DMS53 treated with DMSO at 0.1 percent for 48 hours (cell line): ENCODE results near the gene CHN1.
A peak's percentile ranks its signal among the peaks of the same experiment; 100 is the strongest.

Experiments used
- DNase-seq: peaks from one replicate; lab custom pipeline; 2025; ENCODE audit not compliant: unreplicated experiment; lab: John Stamatoyannopoulos, UW

Gene CHN1, protein sequence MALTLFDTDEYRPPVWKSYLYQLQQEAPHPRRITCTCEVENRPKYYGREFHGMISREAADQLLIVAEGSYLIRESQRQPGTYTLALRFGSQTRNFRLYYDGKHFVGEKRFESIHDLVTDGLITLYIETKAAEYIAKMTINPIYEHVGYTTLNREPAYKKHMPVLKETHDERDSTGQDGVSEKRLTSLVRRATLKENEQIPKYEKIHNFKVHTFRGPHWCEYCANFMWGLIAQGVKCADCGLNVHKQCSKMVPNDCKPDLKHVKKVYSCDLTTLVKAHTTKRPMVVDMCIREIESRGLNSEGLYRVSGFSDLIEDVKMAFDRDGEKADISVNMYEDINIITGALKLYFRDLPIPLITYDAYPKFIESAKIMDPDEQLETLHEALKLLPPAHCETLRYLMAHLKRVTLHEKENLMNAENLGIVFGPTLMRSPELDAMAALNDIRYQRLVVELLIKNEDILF

DNA sequence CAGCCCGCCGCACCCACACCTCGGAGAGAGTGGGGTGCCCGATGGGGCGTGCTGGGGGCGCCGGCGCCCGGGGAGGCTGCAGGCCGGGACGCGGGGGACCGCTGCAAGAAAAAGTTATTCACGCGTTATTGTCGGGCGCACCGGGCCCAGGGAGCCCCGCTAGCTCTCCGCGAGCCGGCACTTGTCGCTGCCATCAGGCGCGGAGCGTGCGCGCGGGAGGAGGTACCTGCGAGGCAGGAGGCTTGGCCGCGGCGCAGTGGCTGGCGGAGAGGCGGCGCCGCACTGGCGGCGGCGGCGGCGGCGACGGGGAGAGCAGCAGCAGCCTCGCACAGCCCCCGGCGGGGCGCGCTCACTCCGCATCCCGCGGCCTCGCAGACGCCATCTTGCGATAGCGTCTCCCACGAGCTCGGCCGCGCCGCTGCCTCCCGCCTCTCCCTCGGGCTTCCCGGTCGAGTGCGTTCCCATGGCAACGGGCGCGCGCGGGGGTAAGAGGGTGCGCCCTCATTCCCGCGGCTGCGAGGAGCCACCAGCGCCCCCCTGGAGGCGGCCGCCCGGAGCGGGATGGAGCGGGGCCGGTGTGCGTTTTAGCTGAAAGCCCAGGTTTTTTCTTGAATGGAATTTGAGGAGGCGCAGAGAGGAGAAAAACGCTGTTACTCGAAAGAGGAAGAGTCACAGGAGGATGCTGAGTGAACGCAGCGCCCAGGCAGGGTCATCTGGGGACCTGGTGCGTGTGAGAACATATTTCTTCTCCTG lies at the start of gene CHN1:
Gene CHN1, minus strand, starts transcription at position 402 of the 753 bp plus-strand sequence. CDS start 469 bp downstream, outside the sequence.
- peak; percentile 73 for DNase-seq

DNA sequence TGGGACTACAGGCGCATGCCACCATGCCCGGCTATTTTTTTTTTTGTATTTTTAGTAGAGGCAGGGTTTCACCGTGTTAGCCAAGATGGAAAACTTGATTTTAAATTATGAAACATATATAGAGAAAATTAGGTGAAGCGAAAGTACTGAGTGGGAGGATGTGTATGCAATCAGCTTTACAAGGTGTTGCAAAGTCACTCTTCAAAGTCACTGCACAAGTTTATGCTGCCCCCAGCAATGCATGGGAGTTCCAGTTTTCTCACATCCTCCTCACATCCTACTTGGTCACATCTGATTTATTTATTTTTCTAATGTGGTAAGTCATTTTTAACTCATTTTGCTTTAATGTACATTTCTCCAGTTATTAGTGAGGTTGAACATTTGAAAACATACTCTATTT lies 49.2 kb upstream of the CHN1 start:
- no peak for DNase-seq

DNA sequence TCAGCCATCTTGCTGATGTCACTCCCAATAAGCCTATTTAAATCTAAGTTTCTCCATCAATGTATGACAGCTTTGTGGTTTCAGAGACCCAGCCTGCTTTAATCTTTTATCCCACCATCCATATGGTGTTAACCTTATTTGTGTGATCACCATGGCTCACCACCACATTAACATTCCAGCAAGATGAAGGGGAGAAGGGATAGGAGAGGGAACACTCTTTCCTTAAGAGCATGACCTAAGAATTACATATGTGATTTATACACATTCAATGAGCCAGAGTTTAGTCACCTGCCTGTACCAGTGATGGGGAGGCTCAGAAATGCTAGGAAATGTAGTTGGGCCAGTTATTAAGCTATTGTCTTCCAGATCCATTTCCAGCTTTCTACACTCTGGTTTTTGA lies 44.5 kb upstream of the CHN1 start:
- DNase-seq = no peak

DNA sequence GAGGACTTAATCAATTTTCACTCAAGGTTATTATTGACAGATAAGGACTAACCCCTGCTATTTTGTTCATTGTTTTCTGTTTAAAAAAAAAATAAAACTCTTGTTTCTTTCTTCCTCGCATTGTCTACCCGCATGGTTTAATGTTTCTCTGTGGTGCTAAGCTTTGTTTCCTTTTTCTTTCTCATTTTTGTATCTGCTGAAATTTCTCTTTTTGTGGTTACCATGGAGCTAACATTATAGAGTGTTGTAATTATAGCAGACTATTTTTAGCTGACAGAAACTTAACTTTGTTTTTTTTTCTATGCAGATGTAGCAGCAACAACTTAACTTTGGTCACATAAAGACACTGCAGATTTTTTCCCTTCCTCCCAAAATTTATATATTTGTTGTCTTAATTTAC lies 43.1 kb upstream of the CHN1 start:
- no peak for DNase-seq

DNA sequence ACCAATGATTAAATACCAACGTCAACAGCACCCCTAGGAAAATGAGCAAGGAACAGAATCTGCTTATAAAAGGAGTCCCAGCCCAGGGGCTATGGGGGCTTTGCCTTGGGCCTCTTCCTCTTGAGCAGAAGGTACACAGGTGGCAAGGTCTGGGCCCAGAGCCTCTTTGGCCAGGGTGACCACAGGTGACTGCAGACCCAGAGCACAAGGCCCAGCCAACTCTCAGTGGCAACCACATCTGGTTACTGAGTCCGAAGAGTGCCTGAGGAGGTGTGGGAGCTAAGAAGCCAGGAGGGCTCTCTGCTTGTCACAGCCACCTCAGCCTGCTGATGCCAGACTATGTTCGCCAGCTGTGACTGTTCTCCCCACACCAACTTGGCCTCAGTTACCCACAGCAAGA lies 34.3 kb upstream of the CHN1 start:
- DNase-seq = no peak

DNA sequence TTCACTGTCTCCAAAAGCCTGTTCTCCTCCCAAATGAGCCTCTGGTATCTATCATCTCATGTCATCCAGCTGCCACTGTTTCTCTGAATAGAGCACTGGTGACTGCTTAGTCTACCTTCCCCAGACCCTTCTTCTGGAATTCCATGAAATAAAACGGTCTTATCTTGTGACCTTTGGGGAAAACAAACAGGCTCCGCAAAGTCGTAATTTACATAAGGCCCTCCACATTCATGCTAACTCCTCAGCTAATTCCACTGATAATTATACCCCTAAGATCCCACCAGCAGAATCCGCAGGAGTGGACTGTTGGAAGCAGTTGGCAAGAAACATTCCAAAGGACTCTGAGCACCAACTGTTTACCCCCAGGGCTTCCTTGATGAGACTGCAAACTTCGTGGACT lies 33.9 kb upstream of the CHN1 start:
- no peak for DNase-seq

DNA sequence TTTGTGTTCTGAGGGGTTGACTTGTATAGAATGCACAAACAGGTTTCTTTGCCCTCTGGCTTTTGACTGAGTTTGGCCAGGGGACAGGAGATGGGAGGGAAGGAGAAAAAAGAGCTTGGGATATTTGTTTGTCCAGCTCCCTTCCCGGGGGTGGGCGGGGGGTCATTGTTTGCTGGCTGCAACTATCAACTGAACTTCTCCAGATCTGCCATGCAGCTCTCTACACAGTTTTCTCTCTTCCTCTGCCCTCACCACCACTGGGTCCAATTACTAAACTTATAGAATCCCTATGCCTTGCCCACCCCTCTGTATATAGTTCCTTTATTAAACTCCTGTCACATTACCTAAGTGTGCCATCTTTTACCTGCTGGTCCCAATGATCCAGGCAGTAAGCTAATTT lies 32.8 kb upstream of the CHN1 start:
- no peak for DNase-seq

DNA sequence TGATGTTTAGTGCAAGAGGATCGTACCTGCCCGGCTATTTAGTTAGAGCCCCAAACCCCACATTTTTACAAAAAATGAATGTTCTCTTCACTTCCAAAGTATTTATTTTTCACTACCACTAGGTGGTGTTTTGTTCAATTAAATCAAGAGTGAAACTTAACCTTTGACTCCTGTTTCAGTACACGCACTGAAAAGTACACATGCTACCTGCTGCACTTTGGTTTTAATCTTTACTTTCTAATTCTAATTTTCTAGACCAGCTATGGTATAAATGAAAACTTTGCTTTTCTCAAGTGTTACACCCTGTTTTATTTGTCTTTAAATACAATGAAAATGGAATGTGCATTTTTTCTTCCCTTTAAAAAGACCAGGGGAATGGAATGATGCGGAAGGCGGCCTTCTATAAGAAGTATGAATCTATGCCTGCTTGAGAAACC lies 31.4 kb upstream of the CHN1 start:
- DNase-seq = peak; percentile 84

DNA sequence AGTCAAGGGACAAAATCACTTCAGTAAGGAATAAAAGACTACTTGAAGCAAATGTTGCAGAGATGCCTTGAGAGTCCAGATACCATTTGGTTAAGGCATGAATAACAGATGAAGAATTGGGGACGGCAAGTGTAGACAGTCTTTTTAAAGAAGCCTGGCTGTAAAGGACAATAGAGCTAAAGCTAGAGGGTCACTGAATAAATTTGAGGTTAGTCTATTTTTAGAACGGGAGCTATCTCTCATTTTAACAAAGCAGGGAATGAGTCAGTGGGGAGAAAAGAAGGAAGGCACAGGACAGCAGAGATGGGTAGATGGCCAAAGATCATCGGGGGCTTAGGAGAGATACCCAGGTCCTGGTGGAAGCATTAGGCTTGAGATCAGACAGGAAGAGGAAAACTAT lies 30.6 kb upstream of the CHN1 start:
- DNase-seq = no peak

DNA sequence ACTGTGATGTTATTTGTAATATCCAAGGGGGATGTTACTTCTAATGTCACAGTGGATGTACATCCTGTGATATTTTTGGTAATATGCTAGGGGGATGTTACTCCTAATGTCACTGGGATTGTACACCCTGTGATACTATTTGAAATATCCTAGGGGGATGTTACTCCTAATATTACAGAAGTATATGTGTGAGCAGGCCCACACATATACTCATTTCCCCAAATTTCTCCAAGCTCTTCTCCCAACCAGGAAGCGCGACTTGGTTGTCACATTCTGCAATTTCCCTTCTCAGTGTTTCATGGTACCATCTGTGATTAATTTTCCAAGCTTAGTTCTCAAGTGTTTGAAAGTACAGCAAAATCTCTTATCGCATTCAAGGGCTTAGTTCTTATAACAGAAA lies 29.5 kb upstream of the CHN1 start:
- DNase-seq = no peak

DNA sequence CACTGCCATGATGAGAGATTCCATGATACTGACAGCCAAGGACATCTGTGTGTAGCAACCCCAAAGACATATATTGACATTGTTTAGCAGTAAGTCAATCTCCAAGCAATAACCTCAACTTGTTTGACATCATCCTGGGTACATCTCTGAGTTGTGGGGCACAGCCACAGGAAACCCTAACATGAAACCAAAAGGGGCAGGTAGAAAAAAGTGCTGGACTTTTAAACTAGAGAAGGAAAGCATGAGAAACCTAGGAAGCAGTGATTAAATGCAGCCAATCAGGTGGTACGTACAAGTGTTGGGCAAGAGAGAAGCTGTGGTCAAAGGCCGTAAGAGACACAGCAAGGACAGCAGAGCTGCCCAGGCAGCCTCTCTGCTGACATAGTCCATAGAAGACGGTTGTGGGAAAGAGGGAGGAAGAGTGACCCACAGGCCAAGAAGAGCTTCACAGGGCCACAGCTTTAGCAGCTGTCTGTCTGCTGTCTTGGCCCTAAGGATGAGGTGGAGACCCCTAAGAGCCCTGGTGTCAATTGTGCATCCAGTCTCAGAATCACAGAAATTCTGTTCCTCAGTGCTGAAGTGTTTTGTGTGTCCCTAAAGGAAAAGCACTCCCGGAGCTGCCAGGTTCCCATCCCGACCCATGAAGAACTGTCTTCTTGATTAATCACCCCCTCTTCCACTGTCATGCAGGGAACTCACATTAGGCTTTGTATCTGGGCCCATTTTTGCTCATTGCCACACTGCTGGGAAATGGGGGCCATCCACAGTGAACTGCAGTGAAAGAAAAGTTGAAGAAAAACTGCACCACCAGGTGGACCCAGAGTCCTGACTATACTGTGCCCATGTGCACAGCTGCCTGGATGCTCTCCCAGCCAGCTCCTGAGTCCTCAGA lies 25.4 kb upstream of the CHN1 start:
- peak; percentile 45 for DNase-seq

DNA sequence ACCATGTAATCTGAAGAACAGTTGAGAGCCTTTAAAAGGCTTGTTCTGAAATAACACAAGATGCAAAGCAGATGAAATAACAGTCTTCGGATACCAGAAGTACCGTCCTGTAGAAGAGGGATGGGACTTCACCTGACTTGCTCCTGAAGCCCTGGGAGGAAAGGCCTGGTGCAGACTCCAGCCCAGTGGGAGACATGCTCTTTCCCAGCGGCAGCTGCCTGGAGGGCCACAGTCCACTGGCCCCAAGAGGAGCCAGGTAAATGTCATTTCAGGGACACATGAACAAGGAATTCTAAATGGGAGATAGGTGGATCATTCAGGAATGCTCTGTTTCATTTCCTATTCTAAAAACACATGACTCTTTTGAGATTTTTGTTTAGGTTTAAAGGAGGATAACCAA lies 22.6 kb upstream of the CHN1 start:
- DNase-seq = peak; percentile 26

DNA sequence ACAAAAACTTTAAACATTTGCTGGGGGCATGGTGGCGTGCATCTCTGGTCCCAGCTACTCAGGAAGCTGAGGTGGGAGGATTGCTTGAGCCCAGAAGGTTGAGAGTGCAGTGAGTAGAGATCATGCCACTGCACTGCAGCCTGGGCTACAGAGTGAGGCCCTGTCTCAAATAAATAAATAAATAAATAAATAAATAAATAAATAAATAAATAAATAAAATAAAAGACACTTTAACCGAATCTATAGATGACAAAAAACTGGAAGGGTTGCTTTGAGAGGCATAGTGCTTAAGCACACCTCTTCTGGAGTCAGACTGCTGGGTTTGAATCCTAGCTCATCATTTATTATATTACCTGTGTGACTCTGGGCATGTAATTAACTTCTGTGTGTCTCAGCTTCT lies 21.2 kb upstream of the CHN1 start:
- no peak for DNase-seq

DNA sequence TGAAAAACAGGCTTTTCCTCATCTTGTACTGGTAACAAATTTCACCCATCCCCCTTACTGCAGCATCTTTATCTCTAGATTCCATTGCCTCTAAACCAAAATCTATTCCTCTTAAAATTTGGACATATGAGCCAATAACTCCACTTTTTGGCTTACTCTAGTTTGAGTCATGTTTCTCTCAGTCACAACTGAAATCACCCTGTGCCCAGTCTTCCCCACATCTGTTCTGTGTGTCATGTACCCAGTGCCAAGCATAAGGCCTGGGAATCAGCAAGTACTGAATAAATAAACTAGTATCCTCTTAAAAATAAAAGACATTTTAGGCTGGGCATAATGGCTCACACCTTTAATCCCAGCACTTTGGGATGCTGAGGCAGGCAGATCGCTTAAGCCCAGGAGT lies 20.8 kb upstream of the CHN1 start:
- DNase-seq = no peak

DNA sequence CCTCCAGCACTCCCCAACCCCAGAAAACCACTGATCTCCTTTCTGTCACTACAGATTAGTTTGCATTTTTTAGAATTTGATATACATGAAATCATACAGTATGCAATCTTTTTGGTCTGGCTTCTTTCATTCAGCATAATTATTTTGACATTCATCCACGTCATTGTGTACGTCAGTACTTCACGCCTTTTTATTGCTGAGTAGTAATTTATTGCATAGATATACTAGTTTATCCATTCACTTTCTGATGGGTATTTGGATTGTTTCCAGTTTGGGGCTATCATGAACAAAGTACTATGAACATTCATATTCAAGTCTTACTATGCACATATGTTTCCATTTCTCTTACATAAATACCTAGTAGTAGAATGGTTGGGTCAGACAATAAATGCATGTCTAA lies 20.1 kb upstream of the CHN1 start:
- no peak for DNase-seq

DNA sequence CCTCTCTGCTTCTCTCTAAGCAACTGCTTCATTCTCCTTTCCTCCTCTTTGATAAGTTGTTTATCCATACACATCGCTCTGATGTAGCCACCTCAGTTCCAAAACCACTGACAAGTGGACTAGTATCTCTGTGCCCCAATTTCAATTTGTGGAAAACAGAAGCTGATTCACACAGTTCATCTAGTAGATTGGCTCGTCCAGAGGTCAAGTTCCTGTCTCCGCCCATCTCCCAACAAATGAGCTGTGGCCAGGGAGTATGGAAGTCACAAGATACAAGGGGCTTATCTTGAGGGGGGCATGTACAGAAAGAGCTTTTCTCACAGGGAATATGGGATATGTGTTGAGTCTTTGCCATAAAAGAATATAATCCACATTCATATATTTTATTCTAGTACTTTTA lies 17.7 kb upstream of the CHN1 start:
- no peak for DNase-seq

DNA sequence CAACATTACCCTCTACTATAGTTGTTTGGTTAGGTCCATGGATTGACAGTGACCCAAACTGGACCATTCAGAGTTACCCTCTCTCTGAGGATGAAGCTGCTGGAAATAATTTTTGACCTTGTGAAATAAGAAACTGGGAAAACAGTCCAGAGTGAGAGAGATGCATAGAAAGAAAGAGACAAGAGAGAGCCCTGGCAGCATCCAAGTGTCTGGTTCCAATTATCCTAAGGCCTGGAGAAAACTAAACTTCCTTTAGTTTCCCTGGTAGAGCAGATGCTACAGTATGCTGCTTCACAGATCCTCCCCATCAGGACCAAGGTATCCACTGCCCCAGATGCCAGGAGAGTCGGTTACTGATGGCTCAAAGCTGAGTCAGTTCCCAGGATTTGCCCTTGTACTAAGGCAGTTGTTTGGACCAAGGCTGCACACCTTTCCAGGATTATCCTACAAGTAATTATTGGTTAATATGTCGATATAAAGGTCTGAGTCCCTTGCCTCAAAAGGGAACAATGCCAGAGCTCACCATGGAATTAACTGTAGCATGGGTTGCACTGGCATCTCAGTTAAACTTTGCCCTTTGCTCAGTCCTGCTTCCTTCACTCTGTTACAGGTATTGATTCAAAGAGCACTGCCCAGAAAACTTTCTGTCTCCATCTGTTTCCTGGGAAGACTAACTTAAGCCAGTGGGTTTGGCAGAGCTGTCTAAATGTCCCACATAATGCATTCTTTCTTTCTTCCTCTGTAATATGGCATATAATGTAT lies 14.6 kb upstream of the CHN1 start:
- DNase-seq = no peak

DNA sequence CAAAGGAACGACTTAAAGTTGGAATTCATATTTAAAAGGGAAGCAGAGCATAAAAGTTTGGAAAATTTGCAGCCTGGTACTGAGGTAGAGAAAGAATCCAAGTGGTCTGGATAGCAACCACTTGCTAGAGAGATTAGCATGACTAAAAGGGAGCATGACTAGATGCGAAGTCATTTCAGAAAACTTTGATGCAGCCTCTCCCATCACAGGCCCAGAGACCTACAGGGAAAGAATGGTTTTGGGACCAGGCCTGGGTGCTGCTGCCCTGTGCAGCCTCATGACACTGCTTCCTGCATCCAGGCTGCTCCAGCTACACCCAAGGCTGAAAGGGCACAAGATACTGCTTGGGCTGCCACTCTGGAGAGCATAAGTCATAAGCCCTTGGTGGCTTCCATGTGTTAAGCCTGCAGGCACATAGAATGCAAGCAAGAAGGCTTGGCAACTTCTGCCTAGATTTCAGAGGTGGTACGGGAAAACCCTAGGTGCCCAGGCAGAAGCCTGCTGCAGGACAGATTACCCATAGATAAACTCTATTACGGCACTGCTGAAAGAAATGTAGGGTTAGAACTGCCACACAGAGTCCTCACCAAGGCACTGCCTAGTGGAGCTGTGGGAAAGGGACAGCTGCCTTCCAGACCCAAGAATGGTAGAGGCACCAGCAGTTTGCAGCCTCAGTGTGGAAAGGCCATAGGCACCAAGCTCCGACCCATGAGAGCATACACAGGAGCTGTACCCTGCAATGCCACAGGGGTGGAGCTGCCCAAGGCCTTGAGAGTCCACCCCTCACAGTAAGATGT lies 12.6 kb upstream of the CHN1 start:
- no peak for DNase-seq

DNA sequence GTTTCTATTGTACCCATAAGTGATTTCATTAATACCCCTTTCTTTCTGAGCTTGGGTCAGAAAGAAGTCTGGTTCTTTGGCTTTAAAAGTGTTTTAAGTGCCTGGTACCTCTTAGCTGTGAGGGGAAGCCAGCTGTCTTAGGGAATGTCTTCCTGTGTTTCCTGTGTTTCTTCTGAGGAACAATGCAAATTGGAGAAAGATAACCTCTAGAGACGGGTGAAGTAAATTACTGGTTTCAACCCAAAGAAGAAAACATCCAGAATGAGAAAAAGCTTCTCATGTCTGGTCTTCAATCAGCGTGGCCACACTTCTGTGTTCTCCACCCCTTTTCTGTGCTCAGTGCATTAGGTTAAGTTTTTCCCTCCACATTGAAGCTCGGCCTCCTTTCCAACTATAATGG lies 10.2 kb upstream of the CHN1 start:
- no peak for DNase-seq

DNA sequence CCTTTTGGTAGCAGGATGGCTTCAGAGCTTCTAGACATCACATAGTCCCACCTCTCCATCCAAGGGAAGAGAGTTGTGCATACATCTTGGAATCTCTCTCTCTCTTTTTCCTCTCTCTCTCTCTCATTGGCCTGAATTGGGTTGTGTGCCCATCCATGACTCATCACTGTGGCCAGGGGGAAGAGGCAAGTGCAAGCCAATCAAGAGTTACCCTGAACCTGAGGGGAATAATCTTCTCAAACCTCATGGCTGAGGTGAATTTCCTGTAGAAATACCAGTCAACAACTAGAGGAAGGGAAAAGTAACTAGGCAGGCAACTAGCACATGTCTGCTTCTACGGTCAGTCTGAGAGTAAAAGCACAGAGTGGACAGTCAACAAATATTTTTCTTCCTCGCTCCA lies 7.3 kb upstream of the CHN1 start:
- DNase-seq = peak; percentile 15
